Keratinocyte (primary cell): ENCODE measurements around the gene TUT1. TPM values are rescaled to one million over a fixed set of nuclear protein-coding genes. Genes with fewer than 3 reads are reported as not detected.

ENCODE experiments used
- DNase-seq: peaks from one replicate; pipeline ENCODE4 v3.0.0-alpha.2; 2011; ENCODE audit warnings: low read depth, missing footprints, low spot score
- FAIRE-seq: peaks from 2 replicates; lab custom pipeline; 2011; peaks lifted over from hg19 to GRCh38; lab: Jason Lieb, UNC
- H2AFZ ChIP-seq: 2 replicates; pipeline ENCODE4 v1.6.0; 2012; ENCODE audit warnings: low read length, control low read depth, inconsistent platforms; ENCODE audit not compliant: control insufficient read depth
- H3K27ac ChIP-seq: 2 replicates; pipeline ENCODE4 v1.5.1; 2011; ENCODE audit warnings: low read length; ENCODE audit not compliant: control insufficient read depth, insufficient read depth
- H3K27me3 ChIP-seq: 3 replicates; pipeline ENCODE4 v1.6.0; 2011; ENCODE audit warnings: low read length; ENCODE audit not compliant: control insufficient read depth, insufficient read depth; ENCODE audit errors: extremely low read depth
- H3K36me3 ChIP-seq, 2 experiments: 2 replicates in 1 of 2; 3 replicates in 1 of 2; pipeline ENCODE4 v1.5.1; 2011; ENCODE audit warnings: low read length in 2 of 2, mild to moderate bottlenecking in 1 of 2; ENCODE audit not compliant: control insufficient read depth in 2 of 2, insufficient read depth in 2 of 2; ENCODE audit errors: extremely low read depth in 1 of 2
- H3K4me1 ChIP-seq: 3 replicates; pipeline ENCODE4 v1.5.1; 2011; ENCODE audit warnings: low read length; ENCODE audit not compliant: control insufficient read depth, insufficient read depth; ENCODE audit errors: extremely low read depth
- H3K4me2 ChIP-seq: 3 replicates; pipeline ENCODE4 v1.6.0; 2011; ENCODE audit warnings: low read depth, low read length; ENCODE audit not compliant: control insufficient read depth, insufficient read depth; ENCODE audit errors: extremely low read depth
- H3K4me3 ChIP-seq, 3 experiments: fragments of 200-600 bp in 1 of 3; sonication (generic) in 1 of 3; 2 replicates in 2 of 3; 3 replicates in 1 of 3; pipeline ENCODE4 v1.5.1; 2011 to 2016; ENCODE audit warnings: low read length in 3 of 3, mild to moderate bottlenecking in 3 of 3, control low read depth in 2 of 3, inconsistent platforms in 1 of 3, low read depth in 1 of 3, mixed read lengths in 1 of 3, mixed run types in 1 of 3, moderate library complexity in 1 of 3; ENCODE audit not compliant: control insufficient read depth in 2 of 3, insufficient read depth in 2 of 3; ENCODE audit errors: extremely low read depth in 1 of 3
- H3K79me2 ChIP-seq: 2 replicates; pipeline ENCODE4 v1.6.0; 2012; ENCODE audit warnings: low read length; ENCODE audit not compliant: control insufficient read depth, insufficient read depth
- H3K9ac ChIP-seq: 3 replicates; pipeline ENCODE4 v1.6.0; 2011; ENCODE audit warnings: low read length; ENCODE audit not compliant: control insufficient read depth, insufficient read depth; ENCODE audit errors: extremely low read depth
- H3K9me1 ChIP-seq: 3 replicates; pipeline ENCODE4 v1.6.0; 2011; ENCODE audit warnings: low read length; ENCODE audit not compliant: control insufficient read depth, insufficient read depth; ENCODE audit errors: extremely low read depth
- H3K9me3 ChIP-seq: 2 replicates; pipeline ENCODE4 v1.5.1; 2012; ENCODE audit warnings: low read depth, low read length; ENCODE audit not compliant: control insufficient read depth
- H4K20me1 ChIP-seq: 3 replicates; pipeline ENCODE4 v1.6.0; 2011; ENCODE audit warnings: low read length; ENCODE audit not compliant: control insufficient read depth, insufficient read depth; ENCODE audit errors: extremely low read depth
- CTCF ChIP-seq, 3 experiments: IDR thresholded peaks in 1 of 3; conservative IDR thresholded peaks in 1 of 3; optimal IDR thresholded peaks in 1 of 3; 2 replicates in 2 of 3; 3 replicates in 1 of 3; pipeline versions ENCODE3 to v1.5.1; 2011; ENCODE audit warnings: low read length in 3 of 3, mild to moderate bottlenecking in 3 of 3, moderate library complexity in 2 of 3, control low read depth in 1 of 3, inconsistent platforms in 1 of 3; ENCODE audit not compliant: insufficient read depth in 2 of 3; ENCODE audit errors: extremely low read depth in 1 of 3
- EZH2 ChIP-seq: IDR thresholded peaks from one replicate; pipeline ENCODE4 v1.6.1; 2012; ENCODE audit warnings: inconsistent platforms, mild to moderate bottlenecking, low read length, moderate library complexity
- dilution Hi-C: fragments of 300-500 bp; cut with MboI; formaldehyde crosslinking; loops from one replicate; pipeline ENCODE4 v1.7.0; 2020; ENCODE audit warnings: low sequenced_read_pairs; ENCODE audit not compliant: extremely low pct_ligation_motif_present
- polyA plus RNA-seq, 5 experiments: library from polyadenylated mRNA; depleted of rRNA in 3 of 5; stranded (reverse) in 3 of 5; stranded (forward) in 1 of 5; unstranded in 1 of 5; fragments of >200 nt; gene quantifications; 1 replicate in 1 of 5; 2 replicates in 3 of 5; 3 replicates in 1 of 5; pipeline versions ENCODE4 v1.2.1 to v1.2.3, GENCODE V29; 2011 to 2012; ENCODE audit warnings: missing spikeins in 2 of 5, low read depth in 1 of 5, low replicate concordance in 1 of 5

The TUT1 gene
- polyA plus RNA-seq, 1 donor (not counting 4 experiments of a cell fraction or from before 2014, with no cell fraction given) = 10.5 TPM

DNA sequence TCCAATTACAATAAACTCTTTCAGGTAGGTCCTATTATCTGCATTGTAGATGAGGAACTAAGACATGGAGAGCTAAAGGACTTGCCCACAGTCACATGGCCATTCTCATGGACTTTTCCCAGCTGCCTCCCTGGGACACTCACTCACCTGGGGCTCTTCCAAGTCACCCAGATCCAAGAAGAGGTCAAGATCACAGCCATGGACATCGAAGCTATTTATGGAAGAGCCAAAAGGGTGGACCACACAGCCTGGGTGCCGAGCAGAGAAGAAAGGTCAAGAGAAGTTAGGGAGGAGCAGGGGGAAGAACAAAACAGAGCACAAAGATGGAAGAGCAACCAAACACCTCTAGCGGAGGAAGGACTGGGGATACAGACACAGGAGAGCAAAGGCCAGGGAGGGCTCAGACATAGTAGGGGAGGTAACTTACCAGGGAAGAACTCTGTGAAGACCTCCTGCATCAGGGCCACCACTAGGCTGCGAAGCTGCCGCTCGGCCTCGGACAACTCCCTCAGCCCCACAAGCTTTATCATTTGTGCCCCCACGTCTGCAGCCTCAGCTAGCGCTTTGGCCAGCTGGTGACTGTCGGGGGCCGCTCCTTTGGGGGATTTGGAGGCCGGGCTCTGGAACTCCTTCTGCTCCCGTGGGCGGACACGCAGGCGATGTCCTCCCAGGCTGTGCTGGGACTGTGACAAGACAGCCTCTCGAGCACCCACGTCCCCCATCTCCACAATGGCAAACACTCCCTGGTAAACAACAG lies 10.2 kb downstream of the TUT1 start:
- no peaks in the 10 kb centered on the region for H3K27me3 ChIP-seq
- no peak overlapping the region for H3K4me2 ChIP-seq
- H3K4me3 ChIP-seq = no peak overlapping the region
- dilution Hi-C loops = no loop called here
- no peak for TF ChIP-seq EZH2
- no peak for TF ChIP-seq CTCF (optimal IDR thresholded peaks at IDR 0.05 in 1 of 3, IDR thresholded peaks at IDR 0.05 in 1 of 3, conservative IDR thresholded peaks at IDR 0.05 in 1 of 3; ENCODE audit: extremely low read depth in 1 of 3, insufficient read depth in 2 of 3, low read length in 3 of 3)
- no peak for FAIRE-seq
- H2AFZ ChIP-seq = no peak overlapping the region
- no peaks in the 10 kb centered on the region for H4K20me1 ChIP-seq
- no peak overlapping the region for H3K9ac ChIP-seq
- H3K9me3 ChIP-seq = no peaks in the 10 kb centered on the region
- H3K27ac ChIP-seq = no peak overlapping the region
- peaks cover 9 to 27% of the 10 kb centered on the region in 2 experiments for H3K36me3 ChIP-seq
- H3K79me2 ChIP-seq = peaks cover 7% of the 10 kb centered on the region
- H3K9me1 ChIP-seq = no peaks in the 10 kb centered on the region
- no peak for DNase-seq
- no peaks in the 10 kb centered on the region for H3K4me1 ChIP-seq

- no peak overlapping the region for H3K27ac ChIP-seq
- H3K9me1 ChIP-seq = no peaks in the 10 kb centered on the region
- no peaks in the 10 kb centered on the region for H3K27me3 ChIP-seq
- peaks cover 4% of the 10 kb centered on the region for H3K79me2 ChIP-seq
- peaks cover 10 to 37% of the 10 kb centered on the region in 2 experiments for H3K36me3 ChIP-seq
- no peaks in the 10 kb centered on the region for H3K9me3 ChIP-seq
- H2AFZ ChIP-seq = no peak overlapping the region
- no peak for FAIRE-seq
- TF ChIP-seq EZH2 (no peak), CTCF (optimal IDR thresholded peaks at IDR 0.05 in 1 of 3, IDR thresholded peaks at IDR 0.05 in 1 of 3, conservative IDR thresholded peaks at IDR 0.05 in 1 of 3; ENCODE audit: extremely low read depth in 1 of 3, insufficient read depth in 2 of 3, low read length in 3 of 3) (no peak)
- H3K4me2 ChIP-seq = no peak overlapping the region
- no peak overlapping the region for H3K4me3 ChIP-seq
- no peaks in the 10 kb centered on the region for H4K20me1 ChIP-seq
- H3K4me1 ChIP-seq = peaks cover 12% of the 10 kb centered on the region
- DNase-seq = no peak
- dilution Hi-C loops = no loop called here
- no peak overlapping the region for H3K9ac ChIP-seq
These were observed 12.1 kb downstream of the TUT1 start for GRCh38 chr11:62579252-62579651.
